ENCODE measurements around the gene PAPOLB. TPM values are rescaled to one million over a fixed set of nuclear protein-coding genes. Genes with fewer than 3 reads are reported as not detected.

The PAPOLB gene
- total RNA-seq, 1 experiment from 2014 or later: 0.31 TPM

DNA sequence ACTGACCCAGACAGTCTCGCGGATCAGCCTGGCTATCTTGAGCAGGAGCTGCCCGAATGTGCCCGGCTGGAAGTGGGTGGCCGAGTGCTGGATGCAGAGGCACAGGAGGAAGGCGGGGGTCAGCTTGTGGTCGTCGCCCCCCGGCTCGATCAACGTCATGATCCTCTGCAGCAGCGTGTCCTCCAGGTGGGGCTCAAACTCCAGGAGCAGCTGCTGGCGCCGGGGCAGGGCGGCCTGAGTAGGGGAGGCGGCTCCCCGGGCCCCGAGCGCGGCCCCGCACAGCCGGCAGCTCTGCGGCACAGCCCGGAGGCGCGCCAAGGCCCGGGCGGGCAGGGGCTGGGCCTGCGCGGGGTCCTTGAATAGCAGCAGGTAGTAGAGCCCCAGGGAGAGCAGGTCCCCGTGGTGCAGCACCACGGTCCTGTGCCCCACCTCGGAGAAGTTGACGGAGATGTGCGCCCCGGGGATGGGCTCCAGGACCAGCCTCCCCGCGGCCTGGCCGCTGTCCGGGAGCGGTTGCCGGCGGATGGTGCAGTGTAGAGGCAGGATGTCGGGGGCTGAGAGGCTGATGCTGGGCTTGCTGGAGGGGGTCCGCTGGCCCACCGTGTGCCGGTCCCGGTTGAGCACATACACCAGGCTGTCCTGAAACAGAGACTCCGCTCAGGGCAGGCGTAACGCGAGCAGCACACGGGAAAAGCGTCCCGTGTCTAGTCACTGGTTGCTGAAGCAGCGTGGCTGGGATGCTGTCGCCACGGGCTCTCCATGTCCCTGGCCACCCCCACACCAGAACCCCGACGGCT, 27.0 kb downstream of the PAPOLB start (continued):
- no peak for TF ChIP-seq AFF4 (CRISPR knock-in tag; IDR thresholded peaks at IDR 0.05; ENCODE audit: borderline replicate concordance)

DNA sequence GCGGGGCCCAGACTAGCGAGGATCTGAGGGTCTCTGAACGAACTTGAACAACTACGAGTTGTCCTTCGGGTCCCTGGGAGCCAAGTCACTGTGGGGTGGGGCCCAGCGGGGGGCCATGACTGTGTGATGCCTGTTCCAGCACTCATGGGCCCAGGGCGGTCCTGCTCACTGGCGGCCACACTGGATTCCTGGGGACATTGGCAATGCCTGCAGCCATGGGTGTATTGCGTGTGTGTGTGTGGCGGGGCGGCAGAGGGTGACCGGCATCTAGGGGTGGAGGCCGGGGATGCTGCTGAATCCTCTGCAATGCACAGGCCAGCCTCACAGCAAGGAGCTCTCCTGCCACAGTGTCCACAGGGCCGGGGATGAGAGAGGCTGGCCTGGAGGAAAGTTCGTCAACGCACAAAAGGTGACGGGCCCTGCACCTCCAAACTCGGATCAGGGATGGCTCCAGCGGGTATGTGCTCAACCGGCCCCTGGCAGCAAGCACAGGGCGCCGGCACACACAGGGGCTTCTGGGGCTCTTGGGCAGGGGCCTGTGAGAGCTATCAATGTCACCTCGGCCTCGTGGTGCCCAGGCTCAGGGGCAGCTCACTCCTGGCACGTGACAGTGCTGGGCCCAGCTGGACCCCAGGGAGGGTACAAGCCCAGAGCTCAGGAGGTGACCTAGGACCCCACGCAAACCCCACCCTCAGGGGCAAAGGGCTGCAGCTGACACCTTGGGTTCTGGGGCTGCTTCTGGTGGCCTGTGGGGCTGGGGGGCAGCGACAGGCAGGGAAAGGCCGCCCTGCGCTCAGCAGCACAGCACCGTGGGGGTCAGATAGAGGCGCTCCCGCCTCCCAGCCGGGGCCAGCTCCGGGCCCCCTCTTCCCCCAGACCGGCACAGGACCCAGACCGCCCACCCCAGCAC, 27.9 kb downstream of the PAPOLB start:
- DNase-seq (ENCODE audit: low spot score) (no peak), ATAC-seq (no peak)
- Mint-ChIP-seq H3K27ac (no peak overlapping the region), H3K9me3 (no peaks in the 10 kb centered on the region), H3K4me3 (no peak overlapping the region), H3K27me3 (ENCODE audit: low read depth) (no peaks in the 10 kb centered on the region), H3K36me3 (no peaks in the 10 kb centered on the region), H3K4me1 (peaks cover 7% of the 10 kb centered on the region)
- CTCF ChIA-PET: interaction anchor here (1.0 to 5.7 kb wide), 3 partner anchors 12 to 247 kb away, joined by 3 to 83 read pairs (median 6); partner anchors contain the start of gene RADIL
- POLR2A ChIA-PET: interaction anchor here (0.5 kb wide), 1 partner anchor 11 kb away, joined by 6 read pairs; no protein-coding TSS in a partner anchor
- TF ChIP-seq ARID4B (CRISPR knock-in tag; IDR thresholded peaks at IDR 0.05; ENCODE audit: borderline replicate concordance): no peak

GRCh38 chr7:4833176-4833575, 28.7 kb downstream of the PAPOLB start:
- Mint-ChIP-seq H3K4me1 (peaks cover 7% of the 10 kb centered on the region), H3K36me3 (no peaks in the 10 kb centered on the region), H3K27me3 (ENCODE audit: low read depth) (no peaks in the 10 kb centered on the region), H3K4me3 (no peak overlapping the region), H3K27ac (no peak overlapping the region), H3K9me3 (no peaks in the 10 kb centered on the region)
- POLR2A ChIA-PET: interaction anchor here (0.5 kb wide), 1 partner anchor 10 kb away, joined by 6 read pairs; no protein-coding TSS in a partner anchor
- ATAC-seq (no peak), DNase-seq (ENCODE audit: low spot score) (no peak)
- CTCF ChIA-PET: interaction anchor here (1.0 to 5.7 kb wide), 3 partner anchors 13 to 248 kb away, joined by 3 to 83 read pairs (median 6); partner anchors contain the start of gene RADIL
- TF ChIP-seq FOXP4 (CRISPR knock-in tag; IDR thresholded peaks at IDR 0.05) (no peak), ATF3 (CRISPR knock-in tag; conservative IDR thresholded peaks at IDR 0.05) (no peak), ATF6 (CRISPR knock-in tag; IDR thresholded peaks at IDR 0.05) (no peak), AFF4 (CRISPR knock-in tag; IDR thresholded peaks at IDR 0.05; ENCODE audit: borderline replicate concordance) (no peak), NFATC4 (CRISPR knock-in tag; IDR thresholded peaks at IDR 0.05) (no peak), NFE2L1 (CRISPR knock-in tag; IDR thresholded peaks at IDR 0.05) (no peak), CREB1 (CRISPR knock-in tag; IDR thresholded peaks at IDR 0.05) (no peak), JAZF1 (CRISPR knock-in tag; IDR thresholded peaks at IDR 0.05) (no peak), KAT7 (CRISPR knock-in tag; IDR thresholded peaks at IDR 0.05; ENCODE audit: borderline replicate concordance) (no peak), ZNF263 (CRISPR knock-in tag; IDR thresholded peaks at IDR 0.05; ENCODE audit: low read depth) (no peak), ZNF219 (CRISPR knock-in tag; IDR thresholded peaks at IDR 0.05; ENCODE audit: borderline replicate concordance) (no peak)
